Inferior parietal cortex (tissue), 1 donor: ENCODE data around the gene UNK.
"Not testable (repeated sequence)": the region's sequence is repeated elsewhere in the genome, so short reads cannot be mapped to it uniquely, and the experiment has no call there.

Source experiments
- DNase-seq: peaks from one replicate; pipeline ENCODE4 v3.0.0-alpha.2; 2016; ENCODE audit errors: extremely low spot score

Gene UNK

GRCh38 chr17:75754378-75755204 lies 30.0 kb upstream of the UNK start:
- no peak for DNase-seq

GRCh38 chr17:75755205-75755901 lies 29.3 kb upstream of the UNK start:
- no peak for DNase-seq

- no peak for DNase-seq
Measured at GRCh38 chr17:75755990-75756389, 28.6 kb upstream of the UNK start.

GRCh38 chr17:75756451-75757085 lies 28.0 kb upstream of the UNK start:
- DNase-seq, result no peak

- DNase-seq, result no peak
Measured at GRCh38 chr17:75757086-75757681, 27.4 kb upstream of the UNK start.

GRCh38 chr17:75758131-75758905 lies 26.3 kb upstream of the UNK start:
- no peak for DNase-seq

- no peak for DNase-seq
Measured at GRCh38 chr17:75759457-75759856, 25.1 kb upstream of the UNK start.

- not testable (repeated sequence) for DNase-seq
Measured at GRCh38 chr17:75759978-75760640, 24.5 kb upstream of the UNK start.

- DNase-seq, result no peak
Measured at GRCh38 chr17:75762513-75763268, 21.9 kb upstream of the UNK start.

- DNase-seq, result no peak
Measured at GRCh38 chr17:75763269-75763607, 21.4 kb upstream of the UNK start.

- no peak for DNase-seq
Measured at GRCh38 chr17:75763613-75764416, 20.8 kb upstream of the UNK start.

GRCh38 chr17:75764417-75764710 lies 20.2 kb upstream of the UNK start:
- DNase-seq, result no peak

- no peak for DNase-seq
Measured at GRCh38 chr17:75764711-75765421, 19.7 kb upstream of the UNK start, which contains the start of gene GALK1. GALK1 (minus strand) TSS chr17:75765192; CDS start chr17:75765136, 56 bp downstream.

- no peak for DNase-seq
Measured at GRCh38 chr17:75765981-75766380, 18.6 kb upstream of the UNK start.

- no peak for DNase-seq
Measured at GRCh38 chr17:75767881-75768280, 16.7 kb upstream of the UNK start.

GRCh38 chr17:75769536-75769935 lies 15.1 kb upstream of the UNK start:
- no peak for DNase-seq

GRCh38 chr17:75771334-75772281 lies 13.0 kb upstream of the UNK start:
- DNase-seq, result no peak
